ENCODE measurements around the gene OSCP1.
"Not testable (repeated sequence)": the region's sequence is repeated elsewhere in the genome, so short reads cannot be mapped to it uniquely, and the experiment has no call there.

Gene OSCP1

GRCh38 chr1:36450270-36450918, at the start of gene OSCP1:
Gene OSCP1 (minus strand): TSS chr1:36450451. CDS start chr1:36450369, 82 bp downstream.
- DNase-seq (ENCODE audit: low spot score) = peak; percentile 95

- no peak for DNase-seq (ENCODE audit: low spot score)
Measured at GRCh38 chr1:36497207-36497606, 47.0 kb upstream of the OSCP1 start.

- no peak for DNase-seq (ENCODE audit: low spot score)
Measured at GRCh38 chr1:36494971-36495370, 44.7 kb upstream of the OSCP1 start.

GRCh38 chr1:36493524-36493923, 43.3 kb upstream of the OSCP1 start:
- DNase-seq (ENCODE audit: low spot score) = no peak

GRCh38 chr1:36492491-36492890, 42.2 kb upstream of the OSCP1 start:
- no peak for DNase-seq (ENCODE audit: low spot score)

- not testable (repeated sequence) for DNase-seq (ENCODE audit: low spot score)
Measured at GRCh38 chr1:36489258-36490051, 39.2 kb upstream of the OSCP1 start.

GRCh38 chr1:36487906-36488305, 37.7 kb upstream of the OSCP1 start:
- DNase-seq (ENCODE audit: low spot score) = no peak

GRCh38 chr1:36487336-36487725, 37.1 kb upstream of the OSCP1 start:
- DNase-seq (ENCODE audit: low spot score) = not testable (repeated sequence)

- peak; percentile 34 for DNase-seq (ENCODE audit: low spot score)
Measured at GRCh38 chr1:36486439-36487335, 36.4 kb upstream of the OSCP1 start.

GRCh38 chr1:36486093-36486438, 35.8 kb upstream of the OSCP1 start:
- no peak for DNase-seq (ENCODE audit: low spot score)

GRCh38 chr1:36484099-36484498, 33.8 kb upstream of the OSCP1 start:
- DNase-seq (ENCODE audit: low spot score) = no peak

GRCh38 chr1:36482724-36483388, 32.6 kb upstream of the OSCP1 start, which contains the start of gene CSF3R:
Gene CSF3R (minus strand): TSS chr1:36482913. CDS start chr1:36479496, 3,417 bp downstream.
- no peak for DNase-seq (ENCODE audit: low spot score)

- no peak for DNase-seq (ENCODE audit: low spot score)
Measured at GRCh38 chr1:36481771-36482723, 31.8 kb upstream of the OSCP1 start.

- DNase-seq (ENCODE audit: low spot score) = no peak
Measured at GRCh38 chr1:36481091-36481490, 30.8 kb upstream of the OSCP1 start.

- no peak for DNase-seq (ENCODE audit: low spot score)
Measured at GRCh38 chr1:36480161-36480560, 29.9 kb upstream of the OSCP1 start.

GRCh38 chr1:36479505-36480051, 29.3 kb upstream of the OSCP1 start:
- no peak for DNase-seq (ENCODE audit: low spot score)

GRCh38 chr1:36477615-36478014, 27.4 kb upstream of the OSCP1 start:
- DNase-seq (ENCODE audit: low spot score) = not testable (repeated sequence)

- DNase-seq (ENCODE audit: low spot score) = no peak
Measured at GRCh38 chr1:36476945-36477344, 26.7 kb upstream of the OSCP1 start.

- no peak for DNase-seq (ENCODE audit: low spot score)
Measured at GRCh38 chr1:36475910-36476604, 25.8 kb upstream of the OSCP1 start.

- DNase-seq (ENCODE audit: low spot score) = no peak
Measured at GRCh38 chr1:36475341-36475740, 25.1 kb upstream of the OSCP1 start.
